Keratinocyte (primary cell): ENCODE results near the gene HMCN1. TPM values are rescaled to one million over a fixed set of nuclear protein-coding genes. Genes with fewer than 3 reads are reported as not detected.

Experiments
- DNase-seq: peaks from one replicate; pipeline ENCODE4 v3.0.0-alpha.2; 2011; ENCODE audit warnings: low read depth, missing footprints, low spot score
- FAIRE-seq: peaks from 2 replicates; lab custom pipeline; 2011; peaks lifted over from hg19 to GRCh38; lab: Jason Lieb, UNC
- H2AFZ ChIP-seq: 2 replicates; pipeline ENCODE4 v1.6.0; 2012; ENCODE audit warnings: low read length, control low read depth, inconsistent platforms; ENCODE audit not compliant: control insufficient read depth
- H3K27ac ChIP-seq: 2 replicates; pipeline ENCODE4 v1.5.1; 2011; ENCODE audit warnings: low read length; ENCODE audit not compliant: control insufficient read depth, insufficient read depth
- H3K27me3 ChIP-seq: 3 replicates; pipeline ENCODE4 v1.6.0; 2011; ENCODE audit warnings: low read length; ENCODE audit not compliant: control insufficient read depth, insufficient read depth; ENCODE audit errors: extremely low read depth
- H3K36me3 ChIP-seq, 2 experiments: 2 replicates in 1 of 2; 3 replicates in 1 of 2; pipeline ENCODE4 v1.5.1; 2011; ENCODE audit warnings: low read length in 2 of 2, mild to moderate bottlenecking in 1 of 2; ENCODE audit not compliant: control insufficient read depth in 2 of 2, insufficient read depth in 2 of 2; ENCODE audit errors: extremely low read depth in 1 of 2
- H3K4me1 ChIP-seq: 3 replicates; pipeline ENCODE4 v1.5.1; 2011; ENCODE audit warnings: low read length; ENCODE audit not compliant: control insufficient read depth, insufficient read depth; ENCODE audit errors: extremely low read depth
- H3K4me2 ChIP-seq: 3 replicates; pipeline ENCODE4 v1.6.0; 2011; ENCODE audit warnings: low read depth, low read length; ENCODE audit not compliant: control insufficient read depth, insufficient read depth; ENCODE audit errors: extremely low read depth
- H3K4me3 ChIP-seq, 3 experiments: fragments of 200-600 bp in 1 of 3; sonication (generic) in 1 of 3; 2 replicates in 2 of 3; 3 replicates in 1 of 3; pipeline ENCODE4 v1.5.1; 2011 to 2016; ENCODE audit warnings: low read length in 3 of 3, mild to moderate bottlenecking in 3 of 3, control low read depth in 2 of 3, inconsistent platforms in 1 of 3, low read depth in 1 of 3, mixed read lengths in 1 of 3, mixed run types in 1 of 3, moderate library complexity in 1 of 3; ENCODE audit not compliant: control insufficient read depth in 2 of 3, insufficient read depth in 2 of 3; ENCODE audit errors: extremely low read depth in 1 of 3
- H3K79me2 ChIP-seq: 2 replicates; pipeline ENCODE4 v1.6.0; 2012; ENCODE audit warnings: low read length; ENCODE audit not compliant: control insufficient read depth, insufficient read depth
- H3K9ac ChIP-seq: 3 replicates; pipeline ENCODE4 v1.6.0; 2011; ENCODE audit warnings: low read length; ENCODE audit not compliant: control insufficient read depth, insufficient read depth; ENCODE audit errors: extremely low read depth
- H3K9me1 ChIP-seq: 3 replicates; pipeline ENCODE4 v1.6.0; 2011; ENCODE audit warnings: low read length; ENCODE audit not compliant: control insufficient read depth, insufficient read depth; ENCODE audit errors: extremely low read depth
- H3K9me3 ChIP-seq: 2 replicates; pipeline ENCODE4 v1.5.1; 2012; ENCODE audit warnings: low read depth, low read length; ENCODE audit not compliant: control insufficient read depth
- H4K20me1 ChIP-seq: 3 replicates; pipeline ENCODE4 v1.6.0; 2011; ENCODE audit warnings: low read length; ENCODE audit not compliant: control insufficient read depth, insufficient read depth; ENCODE audit errors: extremely low read depth
- EZH2 ChIP-seq: IDR thresholded peaks from one replicate; pipeline ENCODE4 v1.6.1; 2012; ENCODE audit warnings: inconsistent platforms, mild to moderate bottlenecking, low read length, moderate library complexity
- dilution Hi-C: fragments of 300-500 bp; cut with MboI; formaldehyde crosslinking; loops from one replicate; pipeline ENCODE4 v1.7.0; 2020; ENCODE audit warnings: low sequenced_read_pairs; ENCODE audit not compliant: extremely low pct_ligation_motif_present
- polyA plus RNA-seq, 5 experiments: library from polyadenylated mRNA; depleted of rRNA in 3 of 5; stranded (reverse) in 3 of 5; stranded (forward) in 1 of 5; unstranded in 1 of 5; fragments of >200 nt; gene quantifications; 1 replicate in 1 of 5; 2 replicates in 3 of 5; 3 replicates in 1 of 5; pipeline versions ENCODE4 v1.2.1 to v1.2.3, GENCODE V29; 2011 to 2012; ENCODE audit warnings: missing spikeins in 2 of 5, low read depth in 1 of 5, low replicate concordance in 1 of 5
- TF ChIP-seq, protein P1 (sequence below), 3 experiments: IDR thresholded peaks in 1 of 3; conservative IDR thresholded peaks in 1 of 3; optimal IDR thresholded peaks in 1 of 3; 2 replicates in 2 of 3; 3 replicates in 1 of 3; pipeline versions ENCODE3 to v1.5.1; 2011; ENCODE audit warnings: low read length in 3 of 3, mild to moderate bottlenecking in 3 of 3, moderate library complexity in 2 of 3, control low read depth in 1 of 3, inconsistent platforms in 1 of 3; ENCODE audit not compliant: insufficient read depth in 2 of 3; ENCODE audit errors: extremely low read depth in 1 of 3

HMCN1 gene
- polyA plus RNA-seq, 1 donor (not counting 4 experiments of a cell fraction or from before 2014, with no cell fraction given) = 1.8 TPM

DNA sequence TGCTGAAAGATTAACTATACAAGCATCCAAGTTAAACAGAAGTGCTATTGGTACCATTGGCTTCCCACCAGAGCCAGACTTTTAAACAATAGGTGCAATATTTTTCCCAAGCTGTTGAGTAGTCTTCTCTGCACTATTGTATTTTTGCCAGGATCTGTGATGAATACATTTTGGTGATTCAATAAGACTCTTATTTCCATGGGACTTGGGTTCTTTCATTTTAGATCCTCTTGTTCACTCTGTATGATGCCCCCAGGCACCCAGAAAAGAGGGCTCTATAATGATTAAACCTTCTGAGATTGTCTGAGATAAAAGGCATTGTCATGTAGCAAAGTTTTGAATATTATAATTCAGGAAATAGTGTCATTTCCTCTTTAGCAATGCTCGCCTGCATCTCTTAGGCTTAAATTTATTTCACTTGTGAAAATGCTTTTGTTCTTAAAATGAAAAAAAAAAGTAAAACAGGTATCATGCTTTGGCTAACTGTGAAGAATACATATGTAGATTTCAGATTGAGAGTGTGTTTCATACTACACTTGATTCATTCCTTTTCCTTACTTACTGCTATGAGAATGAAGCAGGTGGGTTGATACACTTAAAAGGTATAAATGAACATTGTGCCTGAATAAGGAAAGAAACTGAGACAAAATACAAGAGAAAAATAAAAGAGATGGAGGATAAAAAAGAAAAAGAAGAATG lies 275.0 kb downstream of the HMCN1 start:
- Histone ChIP-seq H3K9ac (no peak overlapping the region), H3K9me3 (no peaks in the 10 kb centered on the region), H3K36me3 (no peaks in the 10 kb centered on the region), H3K27ac (no peak overlapping the region), H3K79me2 (no peaks in the 10 kb centered on the region), H3K9me1 (no peaks in the 10 kb centered on the region), H2AFZ (no peak overlapping the region), H3K4me1 (no peaks in the 10 kb centered on the region), H4K20me1 (no peaks in the 10 kb centered on the region), H3K4me3 (no peak overlapping the region), H3K27me3 (no peaks in the 10 kb centered on the region), H3K4me2 (no peak overlapping the region)
- dilution Hi-C loops = no loop called here
- FAIRE-seq (no peak), DNase-seq (no peak)
- TF ChIP-seq EZH2 = no peak
- TF ChIP-seq, protein P1, sequence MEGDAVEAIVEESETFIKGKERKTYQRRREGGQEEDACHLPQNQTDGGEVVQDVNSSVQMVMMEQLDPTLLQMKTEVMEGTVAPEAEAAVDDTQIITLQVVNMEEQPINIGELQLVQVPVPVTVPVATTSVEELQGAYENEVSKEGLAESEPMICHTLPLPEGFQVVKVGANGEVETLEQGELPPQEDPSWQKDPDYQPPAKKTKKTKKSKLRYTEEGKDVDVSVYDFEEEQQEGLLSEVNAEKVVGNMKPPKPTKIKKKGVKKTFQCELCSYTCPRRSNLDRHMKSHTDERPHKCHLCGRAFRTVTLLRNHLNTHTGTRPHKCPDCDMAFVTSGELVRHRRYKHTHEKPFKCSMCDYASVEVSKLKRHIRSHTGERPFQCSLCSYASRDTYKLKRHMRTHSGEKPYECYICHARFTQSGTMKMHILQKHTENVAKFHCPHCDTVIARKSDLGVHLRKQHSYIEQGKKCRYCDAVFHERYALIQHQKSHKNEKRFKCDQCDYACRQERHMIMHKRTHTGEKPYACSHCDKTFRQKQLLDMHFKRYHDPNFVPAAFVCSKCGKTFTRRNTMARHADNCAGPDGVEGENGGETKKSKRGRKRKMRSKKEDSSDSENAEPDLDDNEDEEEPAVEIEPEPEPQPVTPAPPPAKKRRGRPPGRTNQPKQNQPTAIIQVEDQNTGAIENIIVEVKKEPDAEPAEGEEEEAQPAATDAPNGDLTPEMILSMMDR (optimal IDR thresholded peaks at IDR 0.05 in 1 of 3, IDR thresholded peaks at IDR 0.05 in 1 of 3, conservative IDR thresholded peaks at IDR 0.05 in 1 of 3; ENCODE audit: extremely low read depth in 1 of 3, insufficient read depth in 2 of 3, low read length in 3 of 3) = no peak

DNA sequence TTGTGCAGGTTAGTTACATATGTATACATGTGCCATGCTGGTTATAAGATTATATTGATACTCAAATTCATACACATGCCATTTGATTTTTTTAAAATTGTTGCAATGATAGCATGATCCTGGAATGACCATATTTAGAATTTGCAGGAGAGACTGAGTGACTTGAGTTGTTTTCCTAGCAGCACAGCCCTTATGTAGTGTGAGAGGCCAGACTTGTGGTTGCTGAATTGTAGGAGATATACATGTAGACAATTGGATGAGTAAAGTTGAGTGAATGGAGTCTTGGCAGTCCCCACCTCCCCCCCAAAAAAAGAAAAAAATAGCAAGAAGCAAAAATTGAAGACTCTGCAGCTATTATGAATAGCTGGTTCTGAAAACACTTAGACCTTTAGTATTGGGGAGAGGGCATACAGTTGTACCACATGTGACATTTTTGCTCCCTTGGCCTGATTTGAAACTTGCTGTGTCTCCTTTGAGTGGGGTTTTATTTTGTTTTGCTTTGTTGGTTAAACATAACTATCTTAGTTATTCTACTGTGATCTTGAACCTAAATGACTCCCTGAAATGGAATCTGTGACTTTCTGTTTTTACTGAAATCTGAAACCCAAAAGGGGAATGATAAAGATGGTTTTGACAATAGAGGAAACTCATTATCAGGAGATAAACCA lies 280.3 kb downstream of the HMCN1 start:
- Histone ChIP-seq H3K4me3 (no peak overlapping the region), H3K27ac (no peak overlapping the region), H3K9me1 (no peaks in the 10 kb centered on the region), H3K9ac (no peak overlapping the region), H3K9me3 (no peaks in the 10 kb centered on the region), H3K4me2 (no peak overlapping the region), H4K20me1 (no peaks in the 10 kb centered on the region), H3K79me2 (no peaks in the 10 kb centered on the region), H3K36me3 (no peaks in the 10 kb centered on the region), H3K4me1 (no peaks in the 10 kb centered on the region), H2AFZ (no peak overlapping the region), H3K27me3 (no peaks in the 10 kb centered on the region)
- DNase-seq (no peak), FAIRE-seq (no peak)
- dilution Hi-C loops = no loop called here
- TF ChIP-seq, protein P1 (optimal IDR thresholded peaks at IDR 0.05 in 1 of 3, IDR thresholded peaks at IDR 0.05 in 1 of 3, conservative IDR thresholded peaks at IDR 0.05 in 1 of 3; ENCODE audit: extremely low read depth in 1 of 3, insufficient read depth in 2 of 3, low read length in 3 of 3) = no peak
- TF ChIP-seq EZH2 = no peak
